Stimulated activated CD8-positive, alpha-beta memory T cell treated with anti-CD3 and anti-CD28 coated beads, Interleukin-4, amount 100 ng/mL, for 24 hours (primary cell): Measurements from ENCODE around the gene ABLIM3.

Experiments
- DNase-seq: peaks from one replicate; pipeline ENCODE4 v3.0.0-alpha.2; 2020; ENCODE audit warnings: low read depth

Gene ABLIM3

GRCh38 chr5:149282027-149282965 lies 141.0 kb downstream of the ABLIM3 start:
- no peak for DNase-seq

DNA sequence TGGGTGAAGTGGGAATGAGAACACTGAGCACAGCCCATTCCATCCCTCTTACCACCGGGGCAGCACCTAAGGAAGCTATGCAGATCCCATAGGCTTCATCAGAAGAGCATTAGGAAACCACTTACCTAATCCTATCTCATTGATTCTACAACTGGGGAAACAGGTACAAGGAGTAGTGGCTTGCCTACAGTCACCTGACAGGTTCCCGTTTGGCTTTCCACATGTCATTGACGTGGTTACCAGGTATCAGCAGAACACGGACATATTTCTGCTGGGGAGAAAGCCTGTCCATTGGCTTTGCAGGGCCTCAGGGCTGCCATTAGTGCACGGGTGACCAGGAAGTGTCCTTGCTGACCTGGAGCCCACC lies 141.7 kb downstream of the ABLIM3 start:
- no peak for DNase-seq

DNA sequence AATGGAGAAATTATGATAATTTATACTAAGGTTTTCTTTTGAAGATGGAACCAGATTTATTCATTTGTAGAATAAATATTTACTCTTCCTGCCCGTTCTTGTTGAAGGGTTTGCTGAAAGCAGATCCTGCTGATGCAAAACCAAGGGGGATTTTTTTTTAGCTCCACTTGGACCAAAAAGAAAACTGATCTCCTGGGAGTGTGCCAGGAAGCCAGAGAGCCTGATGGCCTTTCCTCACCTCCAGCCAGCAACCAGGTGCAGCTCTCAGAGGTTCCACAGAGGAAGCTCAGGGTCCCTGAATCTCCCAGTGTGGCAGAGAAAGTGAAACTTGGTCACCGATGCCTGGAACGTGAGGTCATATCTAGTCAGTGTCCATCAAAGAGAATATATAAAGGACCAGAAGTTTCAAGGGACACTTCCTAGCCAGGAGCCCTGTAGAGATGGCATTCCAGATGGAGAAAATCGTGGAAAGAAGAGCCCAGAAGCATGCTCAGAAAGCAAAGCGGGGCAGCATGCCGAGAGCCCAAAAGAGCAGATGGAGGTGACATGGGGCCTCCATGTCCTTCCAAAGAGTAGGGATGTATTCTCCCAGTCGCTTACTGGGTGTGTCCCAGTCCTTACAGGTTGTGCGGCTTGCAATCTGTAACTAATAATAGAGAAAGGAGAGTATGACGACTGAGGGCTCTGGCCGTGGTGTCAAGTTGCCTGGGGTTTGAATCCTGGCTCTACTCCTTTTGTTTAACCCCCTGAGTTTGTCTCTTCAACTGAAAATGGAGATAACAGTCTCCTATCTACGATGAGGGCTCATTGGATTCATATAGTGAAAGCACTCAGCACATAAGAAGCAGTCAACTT lies 142.6 kb downstream of the ABLIM3 start:
- no peak for DNase-seq

- no peak for DNase-seq
These were observed 143.2 kb downstream of the ABLIM3 start for GRCh38 chr5:149284501-149284900.

DNA sequence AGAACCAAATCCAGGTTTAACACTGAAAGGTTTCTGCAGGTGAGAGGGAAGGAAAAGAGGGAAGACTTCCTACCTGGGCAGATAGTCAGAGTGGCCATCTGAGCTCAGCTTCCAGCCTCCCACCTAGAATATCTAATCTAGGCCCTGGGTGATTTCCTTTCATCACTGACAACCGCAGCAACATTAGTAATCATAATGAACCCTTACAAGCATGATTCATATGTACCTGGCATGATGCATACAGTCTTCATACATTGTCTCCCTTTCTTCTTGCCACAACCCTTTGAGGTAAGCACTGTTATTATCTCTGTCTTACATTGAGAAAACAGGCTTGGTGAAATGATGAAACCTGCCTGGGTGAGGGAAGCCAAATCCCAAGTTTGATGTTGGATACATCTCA lies 143.9 kb downstream of the ABLIM3 start:
- DNase-seq = no peak

DNA sequence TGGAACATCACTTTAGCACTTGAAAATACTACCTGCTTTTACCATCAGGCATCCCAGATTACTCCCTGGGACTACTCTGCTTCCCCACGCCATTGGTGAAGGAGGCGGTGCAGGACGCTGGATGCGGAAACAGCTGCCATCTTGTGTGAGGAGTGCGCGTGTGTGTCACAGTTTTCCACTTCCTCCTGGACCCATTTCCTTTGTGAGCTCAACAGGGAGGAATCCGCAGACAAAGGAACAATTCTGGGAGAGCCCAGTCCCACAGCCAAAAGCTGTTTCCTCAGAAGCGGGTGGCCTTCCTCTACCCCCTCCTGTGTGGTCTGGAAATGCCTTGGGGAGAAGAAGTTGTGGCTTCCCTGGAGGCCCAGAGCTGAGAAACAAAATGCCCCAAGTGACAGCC lies 147.1 kb downstream of the ABLIM3 start:
- no peak for DNase-seq

- DNase-seq = no peak
These were observed 148.0 kb downstream of the ABLIM3 start for GRCh38 chr5:149289301-149289700.

- DNase-seq = no peak
These were observed 153.9 kb downstream of the ABLIM3 start for GRCh38 chr5:149294872-149295829.

DNA sequence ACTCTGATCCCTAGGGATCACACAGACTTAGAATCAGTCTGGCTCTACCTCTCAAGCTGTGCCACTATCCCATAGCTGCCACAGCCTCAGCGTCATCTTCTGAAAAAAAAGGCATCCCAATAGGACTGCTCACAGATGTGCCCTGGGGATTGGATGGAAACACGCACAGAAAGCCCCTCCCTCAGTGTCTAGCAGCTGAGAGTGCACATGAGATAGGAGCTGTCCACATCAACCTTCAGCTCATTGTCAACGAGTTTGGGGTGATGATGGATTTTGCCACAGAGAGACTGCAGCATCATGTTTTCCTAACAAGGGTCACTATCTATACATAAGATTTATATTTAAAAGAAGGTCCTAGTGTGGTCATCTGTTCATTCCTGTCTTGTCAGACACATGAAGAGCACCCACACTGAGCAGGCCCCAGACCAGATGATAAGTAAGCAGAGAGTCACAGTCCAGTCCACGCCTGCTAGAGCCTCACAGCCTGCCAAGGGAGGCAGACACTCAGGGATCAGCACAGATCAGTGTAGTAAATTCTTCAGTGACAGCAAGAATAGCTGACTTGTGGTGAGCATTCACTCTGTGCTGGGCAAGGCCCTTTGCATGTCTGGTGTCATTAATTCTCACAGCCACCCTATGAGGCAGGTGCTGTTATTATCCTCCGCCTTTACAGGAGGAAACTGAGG lies 156.2 kb downstream of the ABLIM3 start:
- no peak for DNase-seq

DNA sequence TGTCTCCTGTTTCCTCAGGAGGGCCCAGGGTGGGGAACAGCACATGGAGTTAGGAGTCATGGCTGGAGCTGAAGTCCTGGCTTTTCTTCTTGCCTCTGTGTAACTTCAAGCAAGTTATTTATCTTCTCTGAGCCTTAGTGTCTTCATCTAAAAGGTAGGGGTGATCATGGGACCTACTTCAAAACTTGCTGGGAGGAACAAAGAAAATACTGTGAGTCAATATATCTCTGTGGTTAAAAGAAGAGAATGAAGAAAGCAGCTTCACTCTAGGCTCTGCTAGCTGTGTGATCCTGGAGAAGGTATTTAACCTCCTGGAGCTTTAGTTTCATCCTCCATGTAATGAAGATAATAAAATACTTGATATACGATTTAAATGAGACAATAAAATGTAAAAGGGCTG lies 156.9 kb downstream of the ABLIM3 start:
- DNase-seq = no peak

GRCh38 chr5:149298842-149299404 lies 157.6 kb downstream of the ABLIM3 start:
- DNase-seq = no peak

DNA sequence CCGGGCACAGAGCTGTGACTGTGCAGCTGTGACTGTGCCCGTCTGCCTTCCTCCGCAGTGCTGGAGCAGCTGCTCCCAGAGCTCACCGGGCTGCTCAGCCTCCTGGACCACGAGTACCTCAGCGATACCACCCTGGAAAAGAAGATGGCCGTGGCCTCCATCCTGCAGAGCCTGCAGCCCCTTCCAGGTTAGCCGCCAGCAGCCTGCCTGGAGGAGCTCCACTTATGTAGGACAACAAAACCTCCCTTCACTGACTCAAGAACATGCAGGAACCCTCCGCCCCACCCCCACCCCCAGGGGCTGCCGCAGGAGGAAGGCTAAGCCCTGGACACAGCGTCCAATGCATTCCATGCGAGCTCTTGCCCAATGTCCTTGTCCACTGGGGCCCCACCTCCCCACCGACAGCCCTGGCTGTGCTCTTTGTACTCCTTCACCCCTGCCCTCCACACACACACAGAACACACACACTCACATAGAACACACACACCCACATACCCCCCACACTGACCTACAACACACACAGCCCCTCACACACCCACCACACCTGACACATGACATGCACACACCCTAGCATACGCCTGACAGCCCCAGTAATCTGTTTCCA lies 158.3 kb downstream of the ABLIM3 start:
- no peak for DNase-seq

GRCh38 chr5:149300441-149300840 lies 159.1 kb downstream of the ABLIM3 start:
- no peak for DNase-seq

GRCh38 chr5:149301049-149301743 lies 159.9 kb downstream of the ABLIM3 start:
- no peak for DNase-seq

DNA sequence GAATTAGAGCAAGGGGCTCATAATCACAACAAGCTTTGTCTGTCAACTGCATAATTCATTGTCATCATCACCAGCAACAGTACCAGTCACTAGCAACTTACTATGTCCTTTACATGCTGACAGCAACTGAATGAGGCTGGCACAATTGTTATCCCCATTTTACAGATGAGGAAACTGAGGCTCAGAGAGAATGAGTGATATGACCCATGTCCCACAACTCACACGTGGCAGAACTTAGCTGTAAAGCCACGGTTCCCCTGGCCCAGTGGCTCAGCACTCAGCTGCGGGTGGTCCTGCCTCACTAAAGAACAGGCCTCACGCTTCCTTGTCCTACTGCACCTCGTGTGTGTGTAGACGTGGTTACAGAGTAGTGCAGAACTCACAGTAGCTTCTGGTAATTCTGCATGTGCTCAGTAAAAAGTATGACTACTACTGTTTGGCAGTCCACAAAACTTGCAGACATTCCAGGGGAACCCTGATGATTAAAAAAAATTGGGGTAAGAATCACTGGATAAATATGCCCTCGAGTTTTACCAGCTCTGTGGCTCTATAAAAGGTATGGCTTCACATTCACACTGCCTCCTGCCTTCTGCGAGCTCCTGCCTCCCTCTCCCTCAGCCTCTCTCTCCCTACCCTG lies 160.6 kb downstream of the ABLIM3 start:
- DNase-seq = no peak

DNA sequence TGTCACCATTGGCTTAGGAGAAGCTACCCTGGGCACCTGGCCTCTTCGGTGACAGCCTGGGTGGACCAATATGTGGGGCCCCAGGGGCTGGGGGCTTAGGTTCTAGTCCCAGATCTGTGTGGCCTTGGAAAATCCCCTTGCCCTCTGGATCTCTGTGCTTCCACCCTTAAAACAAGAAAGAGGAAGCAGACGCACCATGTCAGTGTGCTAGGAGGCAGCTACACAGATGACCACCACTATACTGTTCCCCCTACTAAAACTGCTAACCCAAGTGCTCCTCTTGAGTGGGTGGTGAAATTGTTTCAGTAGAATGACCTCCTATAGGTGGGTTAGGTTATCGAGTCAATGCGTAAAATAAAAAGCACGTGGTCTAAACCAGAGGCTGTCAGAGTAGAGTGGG lies 161.3 kb downstream of the ABLIM3 start:
- DNase-seq = no peak

DNA sequence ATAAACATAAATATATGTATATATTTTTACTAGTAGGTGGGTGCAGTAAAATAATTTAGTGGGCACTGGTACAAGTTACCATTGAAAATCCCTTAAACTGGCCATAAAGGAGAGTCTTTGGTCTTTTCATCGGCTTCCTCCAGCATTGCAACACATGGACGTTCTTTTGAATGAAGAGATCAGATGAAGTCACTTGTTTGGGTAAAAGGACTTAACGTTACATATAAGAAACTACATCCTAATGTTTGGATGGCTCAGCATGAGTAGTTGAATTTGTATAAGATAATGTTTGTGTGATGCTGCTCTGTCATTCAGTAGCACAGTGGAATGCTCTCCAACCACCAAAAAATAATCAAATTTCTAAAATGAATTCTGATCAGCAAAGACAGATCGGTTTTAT lies 161.9 kb downstream of the ABLIM3 start:
- no peak for DNase-seq

GRCh38 chr5:149304195-149305078 lies 163.1 kb downstream of the ABLIM3 start:
- no peak for DNase-seq
